Neural progenitor cell (in vitro differentiated cells): ENCODE results near the gene RNF217. TPM values are rescaled to one million over a fixed set of nuclear protein-coding genes. Genes with fewer than 3 reads are reported as not detected.

Experiments used
- DNase-seq: peaks from one replicate; pipeline ENCODE4 v3.0.0-alpha.2; 2016; ENCODE audit warnings: low spot score
- H2AFZ ChIP-seq: fragments of 200-600 bp; sonication (generic); replicated peaks from 2 replicates; pipeline ENCODE4 v1.6.1; 2016; ENCODE audit warnings: antibody characterized with exemption
- H3F3A ChIP-seq: fragments of 200-600 bp; sonication (generic); 2 replicates; pipeline ENCODE4 v1.6.1; 2016; ENCODE audit warnings: antibody characterized with exemption, low read depth
- H3K27ac ChIP-seq: fragments of 200-600 bp; sonication (generic); 2 replicates; pipeline ENCODE4 v1.5.1; 2016; ENCODE audit warnings: mild to moderate bottlenecking
- H3K27me3 ChIP-seq: fragments of 200-600 bp; sonication (generic); 2 replicates; pipeline ENCODE4 v1.6.1; 2016; ENCODE audit warnings: mild to moderate bottlenecking, moderate library complexity
- H3K36me3 ChIP-seq: fragments of 200-600 bp; sonication (generic); 2 replicates; pipeline ENCODE4 v1.5.1; 2016
- H3K4me1 ChIP-seq: fragments of 200-600 bp; sonication (generic); 2 replicates; pipeline ENCODE4 v1.6.1; 2016; ENCODE audit warnings: mixed run types
- H3K4me2 ChIP-seq: fragments of 200-600 bp; sonication (generic); 2 replicates; pipeline ENCODE4 v1.6.1; 2016
- H3K4me3 ChIP-seq: fragments of 200-600 bp; sonication (generic); 2 replicates; pipeline ENCODE4 v1.5.1; 2016
- H3K79me2 ChIP-seq: fragments of 200-600 bp; sonication (generic); 2 replicates; pipeline ENCODE4 v1.6.1; 2016; ENCODE audit warnings: low read depth
- H3K9ac ChIP-seq: fragments of 200-600 bp; sonication (generic); 2 replicates; pipeline ENCODE4 v1.6.1; 2016
- H3K9me3 ChIP-seq: fragments of 200-600 bp; sonication (generic); 2 replicates; pipeline ENCODE4 v1.5.1; 2016; ENCODE audit warnings: low read depth
- H4K20me1 ChIP-seq: fragments of 200-600 bp; sonication (generic); 2 replicates; pipeline ENCODE4 v1.6.1; 2016; ENCODE audit warnings: low read depth
- H3K27ac Mint-ChIP-seq: 3 replicates; pipeline ENCODE4 v1.8.0; 2021; ENCODE audit warnings: mixed read lengths
- H3K27me3 Mint-ChIP-seq: 2 replicates; pipeline ENCODE4 v1.8.0; 2022; ENCODE audit warnings: low read depth, mild to moderate bottlenecking, inconsistent platforms, moderate library complexity, mixed read lengths; ENCODE audit not compliant: insufficient read depth
- H3K36me3 Mint-ChIP-seq: 3 replicates; pipeline ENCODE4 v1.8.0; 2021; ENCODE audit warnings: mixed read lengths
- H3K4me1 Mint-ChIP-seq: 3 replicates; pipeline ENCODE4 v1.8.0; 2021; ENCODE audit warnings: mixed read lengths
- H3K4me3 Mint-ChIP-seq: 3 replicates; pipeline ENCODE4 v1.8.0; 2021; ENCODE audit warnings: mild to moderate bottlenecking, moderate library complexity, mixed read lengths
- H3K9me3 Mint-ChIP-seq: 3 replicates; pipeline ENCODE4 v1.8.0; 2020; ENCODE audit warnings: mixed read lengths
- CTCF ChIP-seq: fragments of 200-600 bp; sonication (generic); IDR thresholded peaks from 2 replicates; pipeline ENCODE4 v1.5.1; 2017; ENCODE audit warnings: antibody characterized with exemption, mild to moderate bottlenecking
- EZH2 ChIP-seq: fragments of 200-600 bp; sonication (generic); IDR thresholded peaks from 2 replicates; pipeline ENCODE4 v1.6.1; 2017; ENCODE audit warnings: antibody characterized with exemption, mild to moderate bottlenecking, moderate library complexity
- EZH2phosphoT487 ChIP-seq: fragments of 200-600 bp; sonication (generic); IDR thresholded peaks from 2 replicates; pipeline ENCODE4 v1.6.1; 2017; ENCODE audit warnings: antibody characterized with exemption
- total RNA-seq: library from RNA; depleted of rRNA; stranded (reverse); fragments of >200 nt; gene quantifications from 2 replicates; pipeline ENCODE4 v1.2.3, GENCODE V29; 2015; ENCODE audit warnings: low replicate concordance

Gene RNF217
- total RNA-seq, 1 donor from 2014 or later, result 24.1 TPM

GRCh38 chr6:124924333-124924759 lies 37.9 kb upstream of the RNF217 start:
- Mint-ChIP-seq H3K27ac (no peak overlapping the region), H3K9me3 (peaks cover 26% of the 10 kb centered on the region), H3K27me3 (no peaks in the 10 kb centered on the region)

GRCh38 chr6:124926435-124926834 lies 35.8 kb upstream of the RNF217 start:
- Histone ChIP-seq H3K9me3 (no peaks in the 10 kb centered on the region), H3K4me1 (peaks cover 18% of the 10 kb centered on the region), H3K9ac (no peak overlapping the region), H3K27ac (no peak overlapping the region), H3K36me3 (no peaks in the 10 kb centered on the region), H3K4me3 (no peak overlapping the region), H2AFZ (no peak overlapping the region), H3K79me2 (no peaks in the 10 kb centered on the region), H3K4me2 (no peak overlapping the region), H3K27me3 (no peaks in the 10 kb centered on the region), H4K20me1 (no peaks in the 10 kb centered on the region), H3F3A (peaks cover 14% of the 10 kb centered on the region)
- Mint-ChIP-seq H3K36me3 (no peaks in the 10 kb centered on the region), H3K27ac (no peak overlapping the region), H3K27me3 (no peaks in the 10 kb centered on the region), H3K9me3 (peaks cover 8% of the 10 kb centered on the region), H3K4me1 (peaks cover 7% of the 10 kb centered on the region), H3K4me3 (no peak overlapping the region)
- no peak for DNase-seq
- TF ChIP-seq CTCF (no peak), EZH2phosphoT487 (no peak), EZH2 (no peak)

More at GRCh38 chr6:124924333-124924759, 37.9 kb upstream of the RNF217 start:
- Histone ChIP-seq H3K4me1 (peaks cover 11% of the 10 kb centered on the region), H3K27me3 (no peaks in the 10 kb centered on the region), H3K27ac (no peak overlapping the region), H3K9me3 (no peaks in the 10 kb centered on the region), H3K9ac (no peak overlapping the region), H4K20me1 (no peaks in the 10 kb centered on the region), H2AFZ (no peak overlapping the region), H3K36me3 (no peaks in the 10 kb centered on the region), H3K79me2 (no peaks in the 10 kb centered on the region), H3K4me2 (no peak overlapping the region), H3F3A (peaks cover 10% of the 10 kb centered on the region), H3K4me3 (no peak overlapping the region)
- Mint-ChIP-seq H3K36me3 (no peaks in the 10 kb centered on the region), H3K4me3 (no peak overlapping the region), H3K4me1 (peaks cover 7% of the 10 kb centered on the region)
- no peak for TF ChIP-seq EZH2
- TF ChIP-seq EZH2phosphoT487, result no peak
- no peak for TF ChIP-seq CTCF
- DNase-seq, result no peak

GRCh38 chr6:124927806-124928205 lies 34.4 kb upstream of the RNF217 start:
- H3K36me3 ChIP-seq, result no peaks in the 10 kb centered on the region
- peaks cover 7% of the 10 kb centered on the region for H3K4me1 Mint-ChIP-seq
- H3K27me3 Mint-ChIP-seq, result no peaks in the 10 kb centered on the region
- no peak overlapping the region for H3K4me3 ChIP-seq
- no peaks in the 10 kb centered on the region for H3K79me2 ChIP-seq
- H3K27me3 ChIP-seq, result no peaks in the 10 kb centered on the region
- H3K4me2 ChIP-seq, result no peak overlapping the region
- H4K20me1 ChIP-seq, result no peaks in the 10 kb centered on the region
- no peak for DNase-seq
- no peak overlapping the region for H3K27ac ChIP-seq
- peaks cover 14% of the 10 kb centered on the region for H3F3A ChIP-seq
- H3K4me3 Mint-ChIP-seq, result no peak overlapping the region
- peaks cover 18% of the 10 kb centered on the region for H3K4me1 ChIP-seq
- H3K9me3 ChIP-seq, result no peaks in the 10 kb centered on the region
- H3K36me3 Mint-ChIP-seq, result no peaks in the 10 kb centered on the region
- H2AFZ ChIP-seq, result no peak overlapping the region
- H3K9ac ChIP-seq, result no peak overlapping the region
- TF ChIP-seq CTCF (no peak), EZH2phosphoT487 (no peak), EZH2 (no peak)
- H3K27ac Mint-ChIP-seq, result no peak overlapping the region
- peaks cover 2% of the 10 kb centered on the region for H3K9me3 Mint-ChIP-seq
